Measurements from ENCODE around the gene ARFGEF3.

Gene ARFGEF3

DNA sequence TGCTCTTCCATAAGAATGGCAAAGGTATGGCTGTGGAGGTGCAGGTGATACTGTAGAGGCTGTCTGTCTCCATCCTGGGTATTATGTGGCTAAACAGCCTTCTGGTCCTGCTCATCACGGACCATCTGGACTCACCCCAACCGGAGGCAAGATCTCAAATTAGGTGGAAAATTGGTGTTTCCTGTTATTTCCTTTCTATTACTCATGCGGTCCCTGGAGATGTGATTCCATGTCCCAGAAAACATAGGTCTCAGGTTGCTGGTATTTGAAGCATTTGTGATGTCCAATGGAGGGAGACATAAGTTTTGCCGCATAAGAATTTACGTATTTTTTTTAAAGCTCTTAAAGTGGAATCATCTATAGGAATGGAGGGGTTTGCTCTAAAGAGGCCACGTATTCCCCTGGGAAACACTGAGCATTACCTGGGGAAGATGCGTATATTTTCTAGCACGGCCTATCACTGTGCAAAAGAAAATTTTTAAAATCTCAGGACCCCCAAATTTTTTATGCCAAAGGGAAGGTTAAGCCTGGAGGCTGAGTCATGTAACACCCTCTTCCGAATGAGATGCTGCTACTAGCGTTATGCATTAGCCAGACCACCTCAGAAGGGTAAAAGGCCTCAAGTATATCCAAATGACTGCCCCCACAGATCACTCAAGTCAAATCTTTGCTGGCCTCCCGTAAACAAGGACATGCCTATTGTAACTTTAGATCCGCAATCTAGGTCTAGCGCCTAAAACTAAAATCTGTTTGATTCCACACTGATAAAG is 78.9 kb downstream of the ARFGEF3 start:
- H3K79me2 ChIP-seq (ENCODE audit: control insufficient read depth, insufficient read depth, low read length, unreplicated experiment): no peaks in the 10 kb centered on the region
- H3K4me3 ChIP-seq (ENCODE audit: low read depth, low read length): peak overlapping the region; percentile 32; the same call in 1 of the 2 replicates
- no peaks in the 10 kb centered on the region for H3K36me3 ChIP-seq (ENCODE audit: insufficient read depth, low read length)
- peaks cover 15% of the 10 kb centered on the region for H3K4me1 ChIP-seq (ENCODE audit: control insufficient read depth, insufficient read depth, low read length, unreplicated experiment)
- H3K27me3 ChIP-seq (ENCODE audit: insufficient read depth, low read length): no peaks in the 10 kb centered on the region
- H3K27ac ChIP-seq (ENCODE audit: low read depth, low read length): no peak overlapping the region
- peak overlapping the region; percentile 33 for H2AFZ ChIP-seq (ENCODE audit: low read length, unreplicated experiment)

DNA sequence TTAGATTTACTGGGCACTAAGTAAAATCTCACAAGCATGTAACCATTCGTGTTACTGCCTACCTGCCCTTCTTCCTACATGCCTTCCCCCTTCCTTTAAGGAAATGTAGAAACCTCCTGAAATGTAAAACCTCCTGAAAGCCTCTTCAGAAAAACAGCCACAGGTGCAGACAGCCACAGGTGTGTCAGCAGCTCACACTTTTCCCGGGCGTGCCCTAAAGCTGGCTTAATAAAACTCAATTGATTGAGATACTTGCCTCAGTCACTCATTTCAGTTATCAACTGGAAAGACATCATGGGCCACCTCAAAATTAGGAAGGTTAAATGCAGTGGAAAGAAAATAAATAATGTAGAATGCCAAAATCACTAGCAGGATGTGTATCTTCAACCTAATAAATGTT is 79.6 kb downstream of the ARFGEF3 start:
- Histone ChIP-seq H3K4me3 (ENCODE audit: low read depth, low read length) (no peak overlapping the region), H3K27me3 (ENCODE audit: insufficient read depth, low read length) (no peaks in the 10 kb centered on the region), H3K79me2 (ENCODE audit: control insufficient read depth, insufficient read depth, low read length, unreplicated experiment) (no peaks in the 10 kb centered on the region), H3K4me1 (ENCODE audit: control insufficient read depth, insufficient read depth, low read length, unreplicated experiment) (peaks cover 15% of the 10 kb centered on the region), H3K27ac (ENCODE audit: low read depth, low read length) (no peak overlapping the region), H2AFZ (ENCODE audit: low read length, unreplicated experiment) (no peak overlapping the region), H3K36me3 (ENCODE audit: insufficient read depth, low read length) (no peaks in the 10 kb centered on the region)

DNA sequence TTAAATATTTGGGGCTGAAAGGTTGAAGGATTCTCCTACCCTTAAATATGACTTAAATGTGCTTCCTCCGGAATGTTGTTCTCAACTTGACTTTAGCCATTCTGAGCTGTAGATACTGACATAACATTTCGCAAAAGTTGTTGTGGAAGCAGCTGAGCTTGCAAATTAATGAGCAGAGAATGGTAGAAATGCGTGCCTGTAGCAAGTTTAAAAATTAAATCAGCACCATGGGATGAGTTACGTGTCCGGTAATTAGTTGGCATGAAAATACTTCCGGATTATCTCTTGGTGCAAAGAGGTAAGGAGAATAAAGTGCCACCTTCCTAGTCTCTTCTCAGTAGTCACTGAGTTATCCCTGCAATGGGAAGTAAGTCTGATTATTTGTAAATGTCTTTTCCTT is 80.2 kb downstream of the ARFGEF3 start:
- H3K4me3 ChIP-seq (ENCODE audit: low read depth, low read length): no peak overlapping the region
- no peaks in the 10 kb centered on the region for H3K79me2 ChIP-seq (ENCODE audit: control insufficient read depth, insufficient read depth, low read length, unreplicated experiment)
- no peak overlapping the region for H2AFZ ChIP-seq (ENCODE audit: low read length, unreplicated experiment)
- H3K27me3 ChIP-seq (ENCODE audit: insufficient read depth, low read length): no peaks in the 10 kb centered on the region
- H3K27ac ChIP-seq (ENCODE audit: low read depth, low read length): no peak overlapping the region
- peaks cover 15% of the 10 kb centered on the region for H3K4me1 ChIP-seq (ENCODE audit: control insufficient read depth, insufficient read depth, low read length, unreplicated experiment)
- H3K36me3 ChIP-seq (ENCODE audit: insufficient read depth, low read length): no peaks in the 10 kb centered on the region

DNA sequence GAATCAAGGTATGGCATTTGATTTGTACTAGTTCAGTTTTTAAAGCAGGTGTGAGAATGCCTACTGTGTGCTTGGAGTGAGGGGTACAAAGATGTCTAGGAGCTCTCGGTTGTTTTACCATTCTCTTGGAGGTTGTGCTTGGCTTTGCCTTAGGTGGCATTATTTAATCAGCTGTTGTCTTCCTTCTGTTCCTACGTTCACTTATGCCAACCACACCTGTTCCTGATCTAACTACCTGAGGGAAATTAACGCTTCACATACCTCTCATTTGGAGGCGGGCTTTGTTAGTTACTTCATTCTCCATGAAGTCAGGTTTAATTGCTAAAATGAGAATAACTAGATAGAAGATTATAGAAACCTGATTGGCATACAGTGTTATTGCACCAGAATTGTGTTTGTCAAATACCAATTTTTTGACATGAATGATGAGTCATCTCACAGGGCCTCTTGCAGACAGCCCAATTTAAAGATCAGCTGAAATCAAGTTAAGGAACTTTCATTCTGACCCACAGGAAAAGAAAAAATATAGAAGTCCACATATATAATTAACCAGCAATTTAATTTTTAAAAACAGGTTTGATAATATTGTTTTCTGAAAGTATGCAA is 81.4 kb downstream of the ARFGEF3 start:
- H3K36me3 ChIP-seq (ENCODE audit: insufficient read depth, low read length): no peaks in the 10 kb centered on the region
- H3K79me2 ChIP-seq (ENCODE audit: control insufficient read depth, insufficient read depth, low read length, unreplicated experiment): no peaks in the 10 kb centered on the region
- no peak overlapping the region for H3K4me3 ChIP-seq (ENCODE audit: low read depth, low read length)
- no peak overlapping the region for H3K27ac ChIP-seq (ENCODE audit: low read depth, low read length)
- no peaks in the 10 kb centered on the region for H3K27me3 ChIP-seq (ENCODE audit: insufficient read depth, low read length)
- H2AFZ ChIP-seq (ENCODE audit: low read length, unreplicated experiment): no peak overlapping the region
- peaks cover 15% of the 10 kb centered on the region for H3K4me1 ChIP-seq (ENCODE audit: control insufficient read depth, insufficient read depth, low read length, unreplicated experiment)

DNA sequence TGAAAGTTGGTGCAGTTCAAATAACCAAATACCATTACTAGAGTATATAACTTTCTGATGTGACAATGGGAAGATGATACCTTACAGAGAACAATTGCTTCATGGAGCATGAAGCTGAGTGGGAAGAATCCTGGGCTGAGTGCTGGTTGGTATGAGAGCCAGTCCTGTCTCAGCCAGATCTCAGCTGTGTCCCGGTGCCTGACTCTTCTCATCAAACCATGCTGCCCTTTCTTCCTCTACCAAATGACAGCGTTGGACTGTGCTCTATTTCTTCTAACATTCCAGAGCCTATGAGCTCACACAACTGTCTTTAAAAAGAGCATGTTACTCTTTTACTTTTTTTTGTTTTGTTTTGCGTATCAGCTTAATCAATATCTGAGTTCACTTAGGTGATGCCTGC is 84.0 kb downstream of the ARFGEF3 start:
- peaks cover 15% of the 10 kb centered on the region for H3K4me1 ChIP-seq (ENCODE audit: control insufficient read depth, insufficient read depth, low read length, unreplicated experiment)
- H3K36me3 ChIP-seq (ENCODE audit: insufficient read depth, low read length): no peaks in the 10 kb centered on the region
- no peak overlapping the region for H2AFZ ChIP-seq (ENCODE audit: low read length, unreplicated experiment)
- no peaks in the 10 kb centered on the region for H3K79me2 ChIP-seq (ENCODE audit: control insufficient read depth, insufficient read depth, low read length, unreplicated experiment)
- H3K27ac ChIP-seq (ENCODE audit: low read depth, low read length): no peak overlapping the region
- H3K27me3 ChIP-seq (ENCODE audit: insufficient read depth, low read length): no peaks in the 10 kb centered on the region
- no peak overlapping the region for H3K4me3 ChIP-seq (ENCODE audit: low read depth, low read length)

DNA sequence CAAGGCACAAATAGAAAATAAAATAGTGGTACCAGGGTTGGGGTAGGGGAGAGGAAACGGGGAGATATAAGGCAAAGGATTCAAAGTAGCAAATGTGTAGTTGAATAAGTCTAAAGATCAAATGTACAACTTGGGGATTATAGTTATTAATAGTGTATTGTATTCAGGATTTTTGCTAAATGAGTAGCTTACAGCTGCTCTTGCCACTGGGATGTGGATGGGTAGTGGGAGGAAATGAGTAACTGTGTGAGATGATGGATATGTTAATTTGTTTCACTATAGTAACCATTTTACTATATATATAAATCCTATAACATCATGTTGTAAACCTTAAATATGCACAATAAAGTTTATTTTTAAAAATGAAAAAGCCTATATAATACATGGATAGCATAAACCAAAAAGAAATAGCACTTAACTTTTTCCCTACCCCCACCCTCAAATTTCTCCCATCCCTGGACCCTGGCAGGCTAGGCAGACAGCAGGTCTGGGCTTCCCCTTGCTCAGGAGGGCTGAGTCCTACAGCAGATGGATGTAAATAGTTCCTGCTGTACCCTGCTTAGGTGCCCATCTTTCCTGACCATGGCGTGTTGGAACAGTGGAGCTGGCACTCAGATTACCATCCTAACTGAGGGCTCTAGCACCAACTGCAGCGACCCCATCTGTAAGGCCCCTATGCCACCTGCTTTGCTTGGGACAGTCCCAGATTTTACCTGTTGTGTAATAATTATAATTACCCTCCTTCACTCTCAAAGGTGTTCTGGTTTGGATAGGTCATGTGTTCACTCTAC is 85.1 kb downstream of the ARFGEF3 start:
- H3K4me1 ChIP-seq (ENCODE audit: control insufficient read depth, insufficient read depth, low read length, unreplicated experiment): peaks cover 21% of the 10 kb centered on the region
- no peaks in the 10 kb centered on the region for H3K27me3 ChIP-seq (ENCODE audit: insufficient read depth, low read length)
- H3K27ac ChIP-seq (ENCODE audit: low read depth, low read length): no peak overlapping the region
- H2AFZ ChIP-seq (ENCODE audit: low read length, unreplicated experiment): no peak overlapping the region
- no peak overlapping the region for H3K4me3 ChIP-seq (ENCODE audit: low read depth, low read length)
- H3K36me3 ChIP-seq (ENCODE audit: insufficient read depth, low read length): no peaks in the 10 kb centered on the region
- H3K79me2 ChIP-seq (ENCODE audit: control insufficient read depth, insufficient read depth, low read length, unreplicated experiment): no peaks in the 10 kb centered on the region

DNA sequence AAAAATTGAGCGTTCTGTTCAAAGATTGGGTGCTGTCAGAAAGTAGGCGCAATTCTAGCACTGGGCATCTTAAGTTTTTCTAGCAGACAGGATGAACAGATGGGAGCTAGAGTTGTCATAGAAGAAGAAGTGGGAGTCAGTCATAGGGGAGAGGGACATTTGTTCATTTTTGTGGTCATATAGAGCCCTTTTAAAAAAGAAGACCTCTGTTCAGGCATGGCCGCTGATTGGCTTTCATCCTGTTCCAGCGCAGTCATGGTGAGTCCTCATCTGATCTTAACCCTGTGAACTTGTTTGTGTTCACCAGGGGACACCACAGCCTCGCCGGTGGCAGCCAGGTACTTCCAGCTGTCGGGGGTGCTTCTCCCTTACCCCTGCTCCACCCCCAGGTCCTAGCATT is 86.3 kb downstream of the ARFGEF3 start:
- H3K36me3 ChIP-seq (ENCODE audit: insufficient read depth, low read length): no peaks in the 10 kb centered on the region
- H3K4me1 ChIP-seq (ENCODE audit: control insufficient read depth, insufficient read depth, low read length, unreplicated experiment): peaks cover 22% of the 10 kb centered on the region
- H3K27ac ChIP-seq (ENCODE audit: low read depth, low read length): no peak overlapping the region
- H3K79me2 ChIP-seq (ENCODE audit: control insufficient read depth, insufficient read depth, low read length, unreplicated experiment): no peaks in the 10 kb centered on the region
- no peaks in the 10 kb centered on the region for H3K27me3 ChIP-seq (ENCODE audit: insufficient read depth, low read length)
- H2AFZ ChIP-seq (ENCODE audit: low read length, unreplicated experiment): no peak overlapping the region
- H3K4me3 ChIP-seq (ENCODE audit: low read depth, low read length): no peak overlapping the region

DNA sequence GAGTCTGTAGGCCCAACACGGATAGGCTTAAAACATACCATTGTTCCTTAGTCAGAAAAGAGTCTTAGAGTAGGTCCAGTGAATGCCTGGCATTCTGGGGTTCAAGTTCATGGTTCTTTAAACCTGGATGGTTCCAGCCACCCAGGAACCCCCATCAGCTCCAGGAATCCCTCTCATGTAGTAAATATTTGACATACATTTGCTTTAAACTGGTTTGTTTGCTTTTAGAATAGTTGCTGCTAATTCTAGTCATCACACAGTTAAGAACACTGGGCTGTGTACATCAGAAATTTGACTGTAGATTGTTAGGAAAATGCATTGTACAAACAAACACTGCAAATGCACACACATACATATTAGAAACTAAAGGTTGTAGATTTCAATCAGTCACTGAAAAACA is 87.1 kb downstream of the ARFGEF3 start:
- Histone ChIP-seq H3K36me3 (ENCODE audit: insufficient read depth, low read length) (no peaks in the 10 kb centered on the region), H3K4me1 (ENCODE audit: control insufficient read depth, insufficient read depth, low read length, unreplicated experiment) (peaks cover 17% of the 10 kb centered on the region), H2AFZ (ENCODE audit: low read length, unreplicated experiment) (no peak overlapping the region), H3K27me3 (ENCODE audit: insufficient read depth, low read length) (no peaks in the 10 kb centered on the region), H3K27ac (ENCODE audit: low read depth, low read length) (no peak overlapping the region), H3K4me3 (ENCODE audit: low read depth, low read length) (no peak overlapping the region), H3K79me2 (ENCODE audit: control insufficient read depth, insufficient read depth, low read length, unreplicated experiment) (no peaks in the 10 kb centered on the region)

DNA sequence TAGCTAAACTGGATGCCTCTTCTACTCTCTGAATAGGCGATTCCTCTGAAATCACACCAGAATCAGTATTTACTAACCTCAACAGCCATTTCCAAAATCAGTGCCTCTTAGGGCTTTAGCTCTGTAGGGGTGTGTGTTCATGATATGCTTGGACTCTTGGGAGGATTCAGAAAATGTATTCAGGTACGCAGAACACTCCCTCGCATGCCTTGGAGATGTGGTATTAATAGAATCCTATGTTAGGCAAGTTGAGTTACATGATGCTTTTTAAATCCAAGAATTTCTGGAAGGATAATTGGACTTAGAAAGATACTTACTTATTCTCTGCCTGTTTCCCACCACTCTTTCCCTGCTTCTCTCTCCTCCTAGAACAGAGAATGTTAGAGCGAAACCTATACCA is 88.3 kb downstream of the ARFGEF3 start:
- Histone ChIP-seq H3K27me3 (ENCODE audit: insufficient read depth, low read length) (no peaks in the 10 kb centered on the region), H3K79me2 (ENCODE audit: control insufficient read depth, insufficient read depth, low read length, unreplicated experiment) (no peaks in the 10 kb centered on the region), H3K27ac (ENCODE audit: low read depth, low read length) (peak overlapping the region; percentile 91), H3K4me3 (ENCODE audit: low read depth, low read length) (peak overlapping the region; percentile 53; the same call in 1 of the 2 replicates), H3K4me1 (ENCODE audit: control insufficient read depth, insufficient read depth, low read length, unreplicated experiment) (peaks cover 17% of the 10 kb centered on the region), H2AFZ (ENCODE audit: low read length, unreplicated experiment) (no peak overlapping the region), H3K36me3 (ENCODE audit: insufficient read depth, low read length) (no peaks in the 10 kb centered on the region)

DNA sequence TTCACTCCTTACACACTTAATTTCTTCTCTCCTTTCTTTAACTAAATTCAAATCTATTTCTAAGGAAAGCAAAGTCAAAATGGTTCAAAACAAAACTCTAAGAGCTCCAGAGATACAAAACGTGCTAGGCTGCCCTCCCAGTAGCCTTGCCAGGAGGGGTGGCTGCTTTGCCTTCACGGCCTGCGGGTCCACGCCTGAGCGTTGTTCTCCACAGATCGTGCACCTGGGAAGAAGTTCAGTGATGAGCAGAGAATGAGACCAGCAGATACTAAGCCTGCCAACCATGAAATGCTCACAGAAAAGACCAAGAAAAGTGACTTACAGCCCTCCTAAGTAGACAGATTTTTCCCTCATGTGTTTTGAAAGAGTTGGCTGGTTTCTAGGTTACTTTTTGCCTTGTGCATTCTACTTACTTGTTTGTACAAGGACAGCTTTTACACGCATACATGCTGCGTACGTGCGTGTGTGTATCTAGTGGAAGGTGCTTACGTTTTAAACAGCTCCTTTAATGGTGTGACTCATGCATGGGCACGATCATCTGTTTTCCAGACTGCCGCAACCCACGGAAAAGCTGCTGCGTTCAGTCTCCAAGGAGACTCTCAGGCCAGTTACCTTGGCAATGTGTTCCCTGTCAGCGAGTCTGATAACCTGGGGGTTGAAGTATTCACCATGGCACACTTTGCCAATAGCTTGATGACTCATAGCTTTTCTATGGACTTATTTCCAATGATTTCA is 88.9 kb downstream of the ARFGEF3 start:
- Histone ChIP-seq H3K36me3 (ENCODE audit: insufficient read depth, low read length) (no peaks in the 10 kb centered on the region), H3K4me1 (ENCODE audit: control insufficient read depth, insufficient read depth, low read length, unreplicated experiment) (peaks cover 17% of the 10 kb centered on the region), H3K27me3 (ENCODE audit: insufficient read depth, low read length) (no peaks in the 10 kb centered on the region), H3K79me2 (ENCODE audit: control insufficient read depth, insufficient read depth, low read length, unreplicated experiment) (no peaks in the 10 kb centered on the region), H3K4me3 (ENCODE audit: low read depth, low read length) (peak overlapping the region; percentile 53; the same call in 1 of the 2 replicates), H2AFZ (ENCODE audit: low read length, unreplicated experiment) (peak overlapping the region; percentile 20), H3K27ac (ENCODE audit: low read depth, low read length) (peak overlapping the region; percentile 91)
